MV-4-11 (cell line): ENCODE measurements around the gene ERFL.
"Not testable (repeated sequence)": the region's sequence is repeated elsewhere in the genome, so short reads cannot be mapped to it uniquely, and the experiment has no call there.

Experiments
- DNase-seq: peaks from one replicate; lab custom pipeline; 2025; lab: John Stamatoyannopoulos, UW

Gene ERFL

GRCh38 chr19:41941410-41942202 lies 13.4 kb upstream of the ERFL start:
- no peak for DNase-seq

GRCh38 chr19:41940731-41941409 lies 12.6 kb upstream of the ERFL start:
- no peak for DNase-seq

GRCh38 chr19:41939861-41940730 lies 11.8 kb upstream of the ERFL start:
- DNase-seq: no peak

GRCh38 chr19:41939209-41939608 lies 11.0 kb upstream of the ERFL start:
- not testable (repeated sequence) for DNase-seq

- peak; percentile 14 for DNase-seq
Measured at GRCh38 chr19:41937525-41938468, 9.5 kb upstream of the ERFL start.

- DNase-seq: no peak
Measured at GRCh38 chr19:41936961-41937360, 8.7 kb upstream of the ERFL start.

GRCh38 chr19:41936416-41936850 lies 8.2 kb upstream of the ERFL start:
- no peak for DNase-seq

- DNase-seq: no peak
Measured at GRCh38 chr19:41935760-41936415, 7.6 kb upstream of the ERFL start.

GRCh38 chr19:41934849-41935374 lies 6.7 kb upstream of the ERFL start:
- peak; percentile 58 for DNase-seq

GRCh38 chr19:41933693-41934426 lies 5.6 kb upstream of the ERFL start:
- peak; percentile 71 for DNase-seq

GRCh38 chr19:41932720-41933332 lies 4.6 kb upstream of the ERFL start:
- no peak for DNase-seq

GRCh38 chr19:41932259-41932719 lies 4.0 kb upstream of the ERFL start:
- no peak for DNase-seq

GRCh38 chr19:41930926-41931592 lies 2.8 kb upstream of the ERFL start:
- DNase-seq: peak; percentile 23

- no peak for DNase-seq
Measured at GRCh38 chr19:41930322-41930722, 2.1 kb upstream of the ERFL start.

GRCh38 chr19:41929536-41930071 lies 1.4 kb upstream of the ERFL start:
- DNase-seq: no peak

GRCh38 chr19:41928754-41929535 lies 696 bp upstream of the ERFL start:
- peak; percentile 74 for DNase-seq

GRCh38 chr19:41927497-41928192 lies 604 bp downstream of the ERFL start:
- DNase-seq: no peak
